CD4-positive, alpha-beta T cell treated with Interferon gamma for 1 hour (primary cell): ENCODE results near the gene PTPN13.

Source experiments
- DNase-seq: peaks from one replicate; pipeline ENCODE4 v3.0.0-alpha.2; 2020

The PTPN13 gene

GRCh38 chr4:86831262-86832130 lies 237.4 kb downstream of the PTPN13 start:
- no peak for DNase-seq

GRCh38 chr4:86833615-86834014 lies 239.5 kb downstream of the PTPN13 start:
- no peak for DNase-seq

- no peak for DNase-seq
Measured at GRCh38 chr4:86834901-86835300, 240.8 kb downstream of the PTPN13 start.

GRCh38 chr4:86835677-86836076 lies 241.6 kb downstream of the PTPN13 start:
- DNase-seq, result no peak

GRCh38 chr4:86837691-86838503 lies 243.8 kb downstream of the PTPN13 start:
- no peak for DNase-seq

- no peak for DNase-seq
Measured at GRCh38 chr4:86840858-86841257, 246.7 kb downstream of the PTPN13 start.

- DNase-seq, result no peak
Measured at GRCh38 chr4:86841309-86841708, 247.2 kb downstream of the PTPN13 start.

GRCh38 chr4:86845593-86845992 lies 251.5 kb downstream of the PTPN13 start:
- no peak for DNase-seq

- no peak for DNase-seq
Measured at GRCh38 chr4:86846921-86847320, 252.8 kb downstream of the PTPN13 start.

- DNase-seq, result no peak
Measured at GRCh38 chr4:86847571-86847970, 253.5 kb downstream of the PTPN13 start.

- DNase-seq, result no peak
Measured at GRCh38 chr4:86848136-86848535, 254.0 kb downstream of the PTPN13 start.

- no peak for DNase-seq
Measured at GRCh38 chr4:86848732-86849619, 254.9 kb downstream of the PTPN13 start, which contains the start of gene SLC10A6. Gene SLC10A6 (minus strand): TSS chr4:86849384. CDS start chr4:86849115, 269 bp downstream.

- no peak for DNase-seq
Measured at GRCh38 chr4:86853209-86853608, 259.1 kb downstream of the PTPN13 start.

GRCh38 chr4:86855572-86855971 lies 261.5 kb downstream of the PTPN13 start:
- no peak for DNase-seq

GRCh38 chr4:86856896-86857295 lies 262.8 kb downstream of the PTPN13 start:
- DNase-seq, result no peak

GRCh38 chr4:86857341-86858052 lies 263.4 kb downstream of the PTPN13 start:
- DNase-seq, result no peak
